ENCODE results near the gene MAGI2.
"Not testable (repeated sequence)": the region's sequence is repeated elsewhere in the genome, so short reads cannot be mapped to it uniquely, and the experiment has no call there.

Gene MAGI2

GRCh38 chr7:79035858-79036257 is 417.6 kb downstream of the MAGI2 start:
- no peak for DNase-seq

- no peak for DNase-seq
These were observed 418.7 kb downstream of the MAGI2 start for GRCh38 chr7:79034730-79035129.

- DNase-seq, result not testable (repeated sequence)
These were observed 433.8 kb downstream of the MAGI2 start for GRCh38 chr7:79019711-79020110.

GRCh38 chr7:79011921-79012320 is 441.5 kb downstream of the MAGI2 start:
- DNase-seq, result no peak

GRCh38 chr7:79009647-79010046 is 443.8 kb downstream of the MAGI2 start:
- DNase-seq, result no peak

- no peak for DNase-seq
These were observed 444.7 kb downstream of the MAGI2 start for GRCh38 chr7:79008786-79009185.

- no peak for DNase-seq
These were observed 457.5 kb downstream of the MAGI2 start for GRCh38 chr7:78996013-78996412.

- DNase-seq, result no peak
These were observed 460.1 kb downstream of the MAGI2 start for GRCh38 chr7:78993341-78993740.

- no peak for DNase-seq
These were observed 468.0 kb downstream of the MAGI2 start for GRCh38 chr7:78985509-78985908.

- DNase-seq, result no peak
These were observed 470.0 kb downstream of the MAGI2 start for GRCh38 chr7:78983483-78983882.

GRCh38 chr7:78970440-78970916 is 483.0 kb downstream of the MAGI2 start:
- no peak for DNase-seq

GRCh38 chr7:78968951-78969350 is 484.5 kb downstream of the MAGI2 start:
- no peak for DNase-seq

GRCh38 chr7:78967561-78967960 is 485.9 kb downstream of the MAGI2 start:
- not testable (repeated sequence) for DNase-seq

- no peak for DNase-seq
These were observed 486.4 kb downstream of the MAGI2 start for GRCh38 chr7:78967046-78967445.

GRCh38 chr7:78959477-78959876 is 494.0 kb downstream of the MAGI2 start:
- DNase-seq, result no peak

- DNase-seq, result no peak
These were observed 498.1 kb downstream of the MAGI2 start for GRCh38 chr7:78955329-78955728.

GRCh38 chr7:78953726-78954363 is 499.6 kb downstream of the MAGI2 start:
- DNase-seq, result no peak

GRCh38 chr7:78953090-78953489 is 500.4 kb downstream of the MAGI2 start:
- DNase-seq, result no peak

- DNase-seq, result no peak
These were observed 513.8 kb downstream of the MAGI2 start for GRCh38 chr7:78939669-78940068.

GRCh38 chr7:78924581-78924980 is 528.9 kb downstream of the MAGI2 start:
- DNase-seq, result no peak

GRCh38 chr7:78912781-78913180 is 540.7 kb downstream of the MAGI2 start:
- DNase-seq, result no peak

GRCh38 chr7:78906735-78907134 is 546.7 kb downstream of the MAGI2 start:
- no peak for DNase-seq

GRCh38 chr7:78905436-78905835 is 548.0 kb downstream of the MAGI2 start:
- DNase-seq, result no peak

- no peak for DNase-seq
These were observed 548.5 kb downstream of the MAGI2 start for GRCh38 chr7:78904983-78905382.

GRCh38 chr7:78901566-78901965 is 551.9 kb downstream of the MAGI2 start:
- DNase-seq, result no peak
